ENCODE data around the gene RIMS1.

RIMS1 gene

GRCh38 chr6:72412709-72413044 lies 526.3 kb downstream of the RIMS1 start:
- no peak for DNase-seq (ENCODE audit: low read depth in 2 of 3, low spot score in 1 of 3)

DNA sequence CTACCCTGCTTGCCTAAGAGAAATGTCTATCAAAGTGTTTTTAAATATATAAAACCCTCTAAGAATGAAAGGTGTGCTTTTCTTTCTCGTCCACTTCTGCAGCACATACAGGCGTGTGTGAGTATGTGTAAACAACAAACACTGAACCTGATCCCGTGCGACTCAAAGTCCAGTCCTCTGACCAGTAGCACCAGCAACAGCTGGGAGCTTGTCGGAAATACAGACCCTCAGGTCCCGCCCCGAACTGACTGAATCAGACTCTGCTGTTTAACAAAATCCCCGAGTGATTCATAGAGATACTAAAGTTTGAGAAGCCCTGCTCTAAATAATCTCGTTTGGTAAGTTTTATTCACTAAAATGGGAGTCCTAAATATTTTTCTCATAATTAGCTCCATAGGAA lies 527.5 kb downstream of the RIMS1 start:
- DNase-seq (ENCODE audit: low read depth in 2 of 3, low spot score in 1 of 3): no peak

DNA sequence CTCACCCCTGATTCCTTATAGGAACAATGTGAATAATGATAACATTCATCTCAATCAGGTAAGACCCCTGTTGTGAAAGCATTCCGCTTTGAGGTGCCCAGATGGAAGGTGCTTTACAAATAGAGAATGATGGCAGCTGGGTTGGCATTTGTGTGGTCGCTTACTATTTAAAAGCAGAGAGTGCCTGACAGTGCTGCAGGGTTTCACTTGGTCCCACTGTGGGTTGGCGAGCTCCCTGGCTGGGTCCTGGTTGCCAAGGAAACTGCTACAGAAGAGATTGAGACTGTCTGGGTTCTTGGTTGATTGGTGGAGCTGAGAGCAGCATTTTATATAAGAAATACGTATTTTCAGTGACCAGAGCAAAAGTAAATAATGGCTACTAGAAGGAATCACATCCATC lies 528.3 kb downstream of the RIMS1 start:
- no peak for DNase-seq (ENCODE audit: low read depth in 2 of 3, low spot score in 1 of 3)

DNA sequence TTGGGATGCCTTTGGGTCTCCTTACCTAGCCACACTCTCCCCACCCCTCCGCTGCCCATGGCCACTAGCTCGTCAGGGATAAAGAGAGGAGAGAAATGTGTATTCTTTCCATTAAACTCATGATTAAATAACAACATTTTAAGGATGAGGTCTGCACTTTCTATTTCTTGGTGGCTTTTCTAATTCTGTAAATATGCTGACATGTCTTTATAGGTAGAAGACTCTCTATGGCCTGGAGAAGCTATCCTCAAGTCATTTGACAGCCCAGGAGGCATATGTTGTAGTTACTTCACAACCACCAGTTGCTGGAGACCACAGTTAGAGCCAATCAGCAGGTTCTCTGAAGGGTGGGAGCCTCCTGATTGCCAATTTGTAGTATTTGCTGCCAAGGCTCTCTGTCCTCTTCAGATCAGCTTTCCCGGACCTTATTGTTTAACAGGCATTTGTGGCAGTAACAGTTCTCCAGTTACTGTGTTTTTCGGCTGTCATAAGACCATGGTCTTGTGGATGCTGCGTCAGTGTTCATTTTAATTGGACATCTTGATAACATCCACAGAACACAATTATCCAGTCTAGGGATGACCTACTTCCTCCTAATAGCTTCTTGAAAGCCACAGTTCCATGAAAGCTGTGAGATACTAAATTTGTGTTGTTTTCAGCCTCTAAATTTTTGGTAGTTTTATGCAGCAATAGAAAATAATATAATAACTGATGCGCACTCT lies 530.6 kb downstream of the RIMS1 start:
- DNase-seq (ENCODE audit: low read depth in 2 of 3, low spot score in 1 of 3): no peak

DNA sequence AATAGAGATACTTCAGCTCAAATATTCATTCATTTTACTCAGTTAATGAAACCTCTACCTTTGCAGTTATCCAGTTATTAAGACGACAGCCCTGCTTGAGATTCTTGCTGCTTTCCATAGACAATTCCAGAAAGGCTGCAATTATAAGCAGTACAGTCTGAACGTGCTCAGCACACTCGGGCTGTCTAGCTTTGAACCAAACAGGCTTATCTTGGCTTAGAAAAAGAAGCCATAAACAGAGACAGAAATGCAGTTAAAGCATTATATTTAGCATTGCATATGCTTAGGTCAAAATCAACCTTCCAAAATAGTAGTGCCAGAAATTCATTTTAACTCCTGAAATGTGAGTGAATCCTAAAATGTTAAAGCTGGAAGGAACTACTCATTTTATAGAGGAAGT lies 531.4 kb downstream of the RIMS1 start:
- no peak for DNase-seq (ENCODE audit: low read depth in 2 of 3, low spot score in 1 of 3)

DNA sequence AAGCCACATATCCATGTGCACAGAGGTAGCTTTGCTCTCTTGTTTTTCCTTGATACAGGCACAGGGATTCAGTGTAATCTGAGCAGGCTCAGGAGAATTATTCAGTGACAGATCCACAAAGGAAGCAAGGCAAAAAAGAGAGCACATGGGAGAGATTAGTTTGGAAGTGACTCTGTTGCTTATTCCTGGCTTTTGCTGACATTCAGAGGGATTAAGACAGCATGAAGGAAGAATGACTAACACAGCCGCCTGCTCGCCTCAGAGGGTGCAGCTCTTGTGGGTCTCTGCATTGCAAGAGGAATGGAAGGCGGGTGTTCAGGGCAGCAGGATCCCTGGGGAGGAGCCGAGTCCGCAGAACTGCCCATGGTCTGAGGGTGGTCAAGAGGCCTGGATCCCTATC lies 532.1 kb downstream of the RIMS1 start:
- no peak for DNase-seq (ENCODE audit: low read depth in 2 of 3, low spot score in 1 of 3)

DNA sequence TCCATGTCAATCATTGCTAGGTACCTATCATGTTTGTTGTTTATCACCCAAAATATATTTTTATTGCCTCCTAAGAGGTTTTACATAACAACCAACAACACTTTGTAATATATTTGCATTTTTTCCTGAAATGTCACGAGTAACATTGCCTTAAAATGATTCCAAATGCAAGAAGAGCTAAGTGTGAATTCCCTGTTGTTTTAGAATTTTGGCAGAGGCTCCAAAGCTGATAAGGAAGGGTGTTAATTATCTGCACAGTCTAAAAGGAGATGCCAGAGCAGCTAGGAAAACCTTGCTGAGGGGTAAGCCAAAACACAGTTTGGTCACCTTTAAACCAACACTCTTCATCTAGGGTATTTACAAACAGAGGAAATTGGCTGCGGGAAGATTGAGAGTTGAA lies 533.6 kb downstream of the RIMS1 start:
- DNase-seq (ENCODE audit: low read depth in 2 of 3, low spot score in 1 of 3): no peak

DNA sequence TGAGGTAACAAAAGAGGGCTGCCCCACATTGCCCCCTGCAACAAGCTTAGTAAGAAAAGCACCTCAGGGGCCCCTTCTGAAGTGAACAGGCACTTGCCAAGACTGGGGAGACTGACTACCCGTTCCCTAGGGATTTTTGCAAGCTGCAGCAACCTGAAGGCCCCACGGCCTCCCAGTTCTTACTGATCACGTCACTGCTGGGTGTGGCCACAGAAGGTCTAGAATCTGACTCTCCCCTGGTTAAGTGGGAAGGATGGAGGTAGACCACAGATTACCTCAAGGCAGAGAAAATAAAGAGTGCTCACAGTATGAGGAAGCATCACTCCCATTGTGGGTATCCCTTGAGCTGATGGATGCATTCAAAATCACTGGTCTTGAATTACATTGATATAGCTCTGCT lies 534.1 kb downstream of the RIMS1 start:
- no peak for DNase-seq (ENCODE audit: low read depth in 2 of 3, low spot score in 1 of 3)

DNA sequence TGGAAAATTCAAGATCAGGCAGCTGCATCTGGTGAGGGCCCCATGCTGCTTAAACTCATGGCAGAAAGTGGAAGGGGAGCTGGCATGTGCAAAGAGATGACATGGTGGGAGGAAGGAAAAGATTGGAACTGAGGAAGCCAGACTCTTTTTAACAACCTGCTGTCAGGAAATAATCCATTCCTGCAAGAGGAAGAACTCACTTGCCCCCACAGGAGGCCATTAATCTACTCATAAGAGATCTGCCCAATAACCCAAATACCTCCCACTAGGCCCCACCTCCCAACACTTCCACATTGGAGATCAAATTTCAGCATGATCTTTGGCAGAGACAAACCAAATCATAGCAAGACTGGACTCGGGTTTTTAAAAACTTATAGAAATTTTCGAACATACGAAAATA lies 535.0 kb downstream of the RIMS1 start:
- no peak for DNase-seq (ENCODE audit: low read depth in 2 of 3, low spot score in 1 of 3)

DNA sequence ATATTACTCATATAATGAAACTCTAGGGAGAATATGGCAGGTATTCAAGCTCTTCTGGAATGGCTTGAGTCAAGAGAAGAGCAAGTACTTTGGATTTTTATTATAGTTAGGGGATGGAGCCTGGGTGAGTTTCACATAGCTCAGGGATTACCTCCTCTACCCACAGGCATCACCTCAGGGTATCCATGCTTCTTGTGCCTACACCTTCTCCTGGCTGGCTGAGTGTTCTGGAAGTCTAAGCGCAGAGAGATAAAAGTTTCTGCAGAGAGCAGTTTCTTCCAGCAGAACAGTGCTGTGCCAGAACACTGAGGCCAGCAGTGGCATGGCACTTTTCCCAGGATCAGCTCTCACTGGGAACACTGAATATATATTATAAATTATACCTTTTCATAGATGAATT lies 535.8 kb downstream of the RIMS1 start:
- DNase-seq (ENCODE audit: low read depth in 2 of 3, low spot score in 1 of 3): no peak

GRCh38 chr6:72424476-72424875 lies 538.1 kb downstream of the RIMS1 start:
- no peak for DNase-seq (ENCODE audit: low read depth in 2 of 3, low spot score in 1 of 3)

DNA sequence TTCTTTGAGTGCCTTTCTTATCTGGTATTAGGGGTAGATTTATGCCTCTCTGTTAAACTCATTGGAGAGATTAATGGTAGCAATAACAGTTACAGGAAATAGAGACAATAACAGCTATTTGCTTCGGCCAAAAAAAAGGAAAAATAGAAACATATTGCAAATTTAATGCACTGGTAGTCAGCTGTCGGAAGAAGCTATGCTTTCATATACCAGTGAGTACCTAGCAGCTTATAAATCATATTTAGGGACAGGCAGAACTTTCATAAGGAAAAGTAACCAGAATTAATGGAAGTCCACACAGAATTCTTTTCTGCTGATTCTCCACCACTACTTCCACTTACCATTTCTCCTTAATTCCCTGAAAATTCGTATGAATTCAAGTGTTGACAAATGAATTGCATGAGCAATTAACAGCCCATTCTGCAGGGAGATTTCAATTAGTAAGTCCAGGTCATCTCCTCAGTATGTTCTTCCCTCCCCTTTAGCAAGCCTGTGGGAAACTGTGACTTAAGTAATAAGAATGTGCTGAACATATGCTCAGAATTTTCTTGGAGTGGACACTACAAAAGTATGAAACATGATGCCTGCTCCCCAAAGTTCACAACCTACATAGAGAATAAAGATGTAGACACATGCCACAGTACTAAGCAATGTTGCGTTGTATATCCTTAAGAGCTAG lies 538.8 kb downstream of the RIMS1 start:
- no peak for DNase-seq (ENCODE audit: low read depth in 2 of 3, low spot score in 1 of 3)

GRCh38 chr6:72440611-72441010 lies 554.3 kb downstream of the RIMS1 start:
- DNase-seq (ENCODE audit: low read depth in 2 of 3, low spot score in 1 of 3): no peak

GRCh38 chr6:72446430-72446829 lies 560.1 kb downstream of the RIMS1 start:
- DNase-seq (ENCODE audit: low read depth in 2 of 3, low spot score in 1 of 3): no peak
